Coronary artery (tissue), 2 donors: Measurements from ENCODE around the gene GNA12.

Source experiments
- DNase-seq: peaks from one replicate; pipeline ENCODE4 v3.0.0-alpha.2; 2017; ENCODE audit warnings: low spot score
- H3K27ac ChIP-seq, 2 donors: fragments of 200-600 bp; sonication (generic); one replicate each; pipeline ENCODE4 v1.5.1; 2016 to 2019
- H3K4me3 ChIP-seq: fragments of 200-600 bp; sonication (generic); 2 replicates; pipeline ENCODE4 v1.5.1; 2016; ENCODE audit warnings: mild to moderate bottlenecking, moderate library complexity
- TF ChIP-seq, protein P1 (sequence below): fragments of 200-600 bp; sonication (generic); IDR thresholded peaks from one replicate; pipeline ENCODE4 v1.5.1; 2019; ENCODE audit warnings: antibody characterized with exemption

GNA12 gene

DNA sequence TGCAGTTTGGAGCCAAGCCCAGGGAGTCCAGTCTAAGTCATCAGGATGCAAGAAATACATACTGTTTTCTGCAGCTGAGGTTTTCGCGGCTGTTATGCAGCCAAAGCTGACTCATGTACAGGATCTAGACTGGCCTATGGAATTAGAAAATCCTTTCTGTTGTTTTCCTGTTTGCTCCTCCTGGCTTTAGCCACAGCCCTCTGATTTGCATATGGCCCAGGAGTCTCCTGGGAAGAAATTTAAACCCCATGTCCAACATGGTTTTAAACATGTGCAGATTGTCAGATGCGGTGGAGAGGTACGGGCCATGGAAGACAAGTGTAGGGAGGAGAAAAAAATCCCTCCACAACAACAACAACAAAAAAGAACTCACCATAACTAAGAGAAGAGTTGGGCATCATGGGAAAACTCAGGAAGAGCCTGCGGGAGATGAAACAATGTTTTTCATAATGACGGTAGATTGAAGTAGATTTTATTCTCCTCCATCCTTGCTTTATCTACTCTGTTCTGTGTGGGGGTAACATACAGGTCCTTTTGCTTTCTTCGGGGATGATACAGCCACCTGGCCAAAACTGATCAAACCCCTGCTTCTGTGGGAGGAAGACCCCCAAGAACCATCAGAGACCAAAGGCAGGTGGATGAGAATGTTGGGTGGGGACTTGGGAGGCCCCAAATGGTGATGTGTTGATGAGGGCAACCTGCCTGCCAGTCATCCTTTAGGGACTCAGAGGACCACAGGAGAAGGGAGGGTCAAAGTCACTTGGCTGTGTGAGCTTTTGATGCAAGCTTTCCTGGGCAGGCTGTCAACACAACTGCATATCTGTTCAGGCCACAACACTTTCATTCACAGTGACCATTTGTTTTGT is 29.8 kb upstream of the GNA12 start:
- TF ChIP-seq, protein P1, sequence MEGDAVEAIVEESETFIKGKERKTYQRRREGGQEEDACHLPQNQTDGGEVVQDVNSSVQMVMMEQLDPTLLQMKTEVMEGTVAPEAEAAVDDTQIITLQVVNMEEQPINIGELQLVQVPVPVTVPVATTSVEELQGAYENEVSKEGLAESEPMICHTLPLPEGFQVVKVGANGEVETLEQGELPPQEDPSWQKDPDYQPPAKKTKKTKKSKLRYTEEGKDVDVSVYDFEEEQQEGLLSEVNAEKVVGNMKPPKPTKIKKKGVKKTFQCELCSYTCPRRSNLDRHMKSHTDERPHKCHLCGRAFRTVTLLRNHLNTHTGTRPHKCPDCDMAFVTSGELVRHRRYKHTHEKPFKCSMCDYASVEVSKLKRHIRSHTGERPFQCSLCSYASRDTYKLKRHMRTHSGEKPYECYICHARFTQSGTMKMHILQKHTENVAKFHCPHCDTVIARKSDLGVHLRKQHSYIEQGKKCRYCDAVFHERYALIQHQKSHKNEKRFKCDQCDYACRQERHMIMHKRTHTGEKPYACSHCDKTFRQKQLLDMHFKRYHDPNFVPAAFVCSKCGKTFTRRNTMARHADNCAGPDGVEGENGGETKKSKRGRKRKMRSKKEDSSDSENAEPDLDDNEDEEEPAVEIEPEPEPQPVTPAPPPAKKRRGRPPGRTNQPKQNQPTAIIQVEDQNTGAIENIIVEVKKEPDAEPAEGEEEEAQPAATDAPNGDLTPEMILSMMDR: no peak
- DNase-seq: no peak
- Histone ChIP-seq H3K4me3 (no peak overlapping the region), H3K27ac (no peak overlapping the region)

GRCh38 chr7:2873146-2873545 is 29.0 kb upstream of the GNA12 start:
- DNase-seq: no peak
- no peak overlapping the region for H3K27ac ChIP-seq
- TF ChIP-seq, protein P1: no peak
- no peak overlapping the region for H3K4me3 ChIP-seq

- TF ChIP-seq, protein P1: no peak
- Histone ChIP-seq H3K4me3 (no peak overlapping the region), H3K27ac (no peak overlapping the region)
- no peak for DNase-seq
Observed at GRCh38 chr7:2872296-2872874, 28.3 kb upstream of the GNA12 start.

- DNase-seq: no peak
- TF ChIP-seq, protein P1: no peak
- Histone ChIP-seq H3K4me3 (no peak overlapping the region), H3K27ac (no peak overlapping the region)
Observed at GRCh38 chr7:2870471-2870931, 26.4 kb upstream of the GNA12 start.

GRCh38 chr7:2869981-2870380 is 25.9 kb upstream of the GNA12 start:
- DNase-seq: no peak
- Histone ChIP-seq H3K27ac (no peak overlapping the region), H3K4me3 (no peak overlapping the region)
- TF ChIP-seq, protein P1: no peak

- DNase-seq: no peak
- Histone ChIP-seq H3K27ac (no peak overlapping the region), H3K4me3 (no peak overlapping the region)
- TF ChIP-seq, protein P1: no peak
Observed at GRCh38 chr7:2866601-2867000, 22.5 kb upstream of the GNA12 start.
